Osteoblast (primary cell): Measurements from ENCODE around the gene FAIM2. TPM values are rescaled to one million over a fixed set of nuclear protein-coding genes. Genes with fewer than 3 reads are reported as not detected.
A peak's percentile ranks its signal among the peaks of the same experiment; 100 is the strongest.

ENCODE experiments used
- DNase-seq: peaks from one replicate; pipeline ENCODE4 v3.0.0; 2011; ENCODE audit warnings: low spot score, mixed read lengths; ENCODE audit not compliant: insufficient read length; ENCODE audit errors: missing footprints
- H2AFZ ChIP-seq: 2 replicates; pipeline ENCODE4 v1.6.0; 2011; ENCODE audit warnings: mild to moderate bottlenecking, low read length
- H3K27ac ChIP-seq: 2 replicates; pipeline ENCODE4 v1.5.1; 2011; ENCODE audit warnings: mild to moderate bottlenecking, low read depth, low read length, moderate library complexity
- H3K27me3 ChIP-seq: 2 replicates; pipeline ENCODE4 v1.6.0; 2012; ENCODE audit warnings: mild to moderate bottlenecking, control low read depth, inconsistent platforms, low read length, moderate library complexity; ENCODE audit not compliant: insufficient read depth
- H3K36me3 ChIP-seq: 2 replicates; pipeline ENCODE4 v1.5.1; 2011; ENCODE audit warnings: mild to moderate bottlenecking, low read length, control low read depth, moderate library complexity; ENCODE audit not compliant: insufficient read depth
- H3K4me1 ChIP-seq: 2 replicates; pipeline ENCODE4 v1.5.1; 2011; ENCODE audit warnings: mild to moderate bottlenecking, low read length, control low read depth, moderate library complexity; ENCODE audit not compliant: insufficient read depth
- H3K4me2 ChIP-seq: 2 replicates; pipeline ENCODE4 v1.6.0; 2011; ENCODE audit warnings: mild to moderate bottlenecking, low read length; ENCODE audit not compliant: insufficient read depth
- H3K4me3 ChIP-seq: fragments of 200-600 bp; sonication (generic); 3 replicates; pipeline ENCODE4 v1.5.1; 2012; ENCODE audit warnings: mild to moderate bottlenecking, low read length, inconsistent platforms; ENCODE audit not compliant: insufficient read depth
- H3K79me2 ChIP-seq: 2 replicates; pipeline ENCODE4 v1.6.0; 2012; ENCODE audit warnings: mild to moderate bottlenecking, low read length, control low read depth, inconsistent platforms; ENCODE audit not compliant: insufficient read depth
- H3K9me3 ChIP-seq: 2 replicates; pipeline ENCODE4 v1.5.1; 2011; ENCODE audit warnings: low read depth, low read length, control low read depth
- H4K20me1 ChIP-seq: 2 replicates; pipeline ENCODE4 v1.6.0; 2012; ENCODE audit warnings: mild to moderate bottlenecking, low read length, control low read depth; ENCODE audit not compliant: insufficient read depth
- total RNA-seq: library from RNA; depleted of rRNA; stranded (reverse); fragments of >200 nt; gene quantifications from 2 replicates; pipeline ENCODE4 v1.2.3, GENCODE V29; 2012
- TF ChIP-seq, protein P1 (sequence below): IDR thresholded peaks from 2 replicates; pipeline ENCODE4 v1.5.1; 2011; ENCODE audit warnings: mild to moderate bottlenecking, low read depth, low read length, moderate library complexity; ENCODE audit errors: extremely low read depth

Gene FAIM2
- total RNA-seq, 1 donor: 1.4 TPM

DNA sequence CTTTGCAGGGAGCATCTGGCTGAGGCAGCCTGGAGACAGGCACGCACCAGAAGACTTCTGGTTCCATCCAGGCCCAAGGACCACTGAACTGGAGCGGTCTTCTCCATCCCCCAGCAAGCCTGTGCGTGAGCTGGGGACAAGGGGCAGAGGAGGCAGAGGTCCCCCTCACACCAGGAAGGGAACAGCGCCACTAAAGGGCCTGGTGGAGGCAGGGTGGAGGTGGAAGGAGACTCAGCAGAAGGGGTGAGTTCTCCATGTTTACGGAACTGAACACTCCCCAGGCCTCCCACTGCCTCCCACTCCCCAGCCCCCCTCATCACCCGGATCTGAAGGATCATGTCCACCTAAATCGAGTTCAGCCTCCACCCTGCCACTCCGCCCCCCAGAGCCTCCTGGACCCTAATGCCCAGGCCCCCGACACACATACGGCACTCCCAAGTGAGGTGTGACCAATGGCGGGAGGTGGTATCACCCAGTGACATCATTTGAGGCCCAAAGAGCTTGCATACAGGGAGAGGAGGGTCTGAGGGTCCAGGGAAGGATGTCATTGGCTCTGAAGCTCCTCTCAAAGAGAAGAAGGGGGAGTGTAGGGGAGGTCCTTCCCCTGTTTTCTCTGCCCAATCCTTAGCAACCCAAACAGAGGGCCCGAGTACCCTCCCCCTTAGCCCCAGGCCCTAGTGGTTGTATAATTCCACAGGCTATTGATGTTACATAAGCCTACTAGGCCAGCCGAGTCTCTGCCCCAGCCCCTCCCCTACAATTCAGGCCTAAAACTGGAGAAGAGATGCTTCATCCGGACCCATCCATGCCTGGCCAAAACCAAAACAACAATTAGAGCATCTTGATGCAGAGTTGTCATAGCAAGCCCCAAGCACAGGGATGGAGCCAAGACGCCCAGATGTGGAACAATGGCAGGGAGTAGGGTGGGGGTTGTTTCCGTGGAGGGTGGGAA is 1.0 kb downstream of the FAIM2 start:
- Histone ChIP-seq H3K36me3 (no peaks in the 10 kb centered on the region), H3K79me2 (no peaks in the 10 kb centered on the region), H3K27ac (no peak overlapping the region), H3K27me3 (peaks cover 7% of the 10 kb centered on the region), H4K20me1 (no peaks in the 10 kb centered on the region), H3K4me2 (no peak overlapping the region), H3K4me1 (no peaks in the 10 kb centered on the region), H2AFZ (no peak overlapping the region), H3K9me3 (no peaks in the 10 kb centered on the region), H3K4me3 (no peak overlapping the region)
- TF ChIP-seq, protein P1, sequence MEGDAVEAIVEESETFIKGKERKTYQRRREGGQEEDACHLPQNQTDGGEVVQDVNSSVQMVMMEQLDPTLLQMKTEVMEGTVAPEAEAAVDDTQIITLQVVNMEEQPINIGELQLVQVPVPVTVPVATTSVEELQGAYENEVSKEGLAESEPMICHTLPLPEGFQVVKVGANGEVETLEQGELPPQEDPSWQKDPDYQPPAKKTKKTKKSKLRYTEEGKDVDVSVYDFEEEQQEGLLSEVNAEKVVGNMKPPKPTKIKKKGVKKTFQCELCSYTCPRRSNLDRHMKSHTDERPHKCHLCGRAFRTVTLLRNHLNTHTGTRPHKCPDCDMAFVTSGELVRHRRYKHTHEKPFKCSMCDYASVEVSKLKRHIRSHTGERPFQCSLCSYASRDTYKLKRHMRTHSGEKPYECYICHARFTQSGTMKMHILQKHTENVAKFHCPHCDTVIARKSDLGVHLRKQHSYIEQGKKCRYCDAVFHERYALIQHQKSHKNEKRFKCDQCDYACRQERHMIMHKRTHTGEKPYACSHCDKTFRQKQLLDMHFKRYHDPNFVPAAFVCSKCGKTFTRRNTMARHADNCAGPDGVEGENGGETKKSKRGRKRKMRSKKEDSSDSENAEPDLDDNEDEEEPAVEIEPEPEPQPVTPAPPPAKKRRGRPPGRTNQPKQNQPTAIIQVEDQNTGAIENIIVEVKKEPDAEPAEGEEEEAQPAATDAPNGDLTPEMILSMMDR: no peak
- DNase-seq: peak; percentile 50

DNA sequence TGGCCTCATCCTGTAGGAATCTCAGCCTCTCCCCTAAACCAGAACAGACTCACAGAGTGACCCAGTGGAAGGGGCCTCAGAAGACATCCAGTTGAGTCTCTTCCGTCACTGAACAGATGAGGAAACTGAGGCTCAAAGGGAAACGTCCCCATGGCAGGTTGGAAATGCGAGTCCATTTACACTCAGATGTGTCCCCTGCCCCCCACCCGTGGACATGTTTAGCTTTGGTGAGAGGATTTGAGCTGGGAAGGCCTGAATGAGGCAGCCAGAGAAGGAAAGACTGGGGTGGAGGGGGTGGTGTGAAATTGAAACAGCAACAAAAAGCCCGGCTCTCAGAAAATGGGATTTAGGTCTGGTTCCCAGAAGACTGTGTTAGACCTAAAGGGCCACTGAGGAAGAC is 1.7 kb downstream of the FAIM2 start:
- Histone ChIP-seq H3K36me3 (no peaks in the 10 kb centered on the region), H2AFZ (no peak overlapping the region), H4K20me1 (no peaks in the 10 kb centered on the region), H3K4me3 (no peak overlapping the region), H3K9me3 (no peaks in the 10 kb centered on the region), H3K4me1 (no peaks in the 10 kb centered on the region), H3K79me2 (no peaks in the 10 kb centered on the region), H3K4me2 (no peak overlapping the region), H3K27ac (no peak overlapping the region), H3K27me3 (peaks cover 7% of the 10 kb centered on the region)
- peak; percentile 62 for DNase-seq
- TF ChIP-seq, protein P1: no peak

DNA sequence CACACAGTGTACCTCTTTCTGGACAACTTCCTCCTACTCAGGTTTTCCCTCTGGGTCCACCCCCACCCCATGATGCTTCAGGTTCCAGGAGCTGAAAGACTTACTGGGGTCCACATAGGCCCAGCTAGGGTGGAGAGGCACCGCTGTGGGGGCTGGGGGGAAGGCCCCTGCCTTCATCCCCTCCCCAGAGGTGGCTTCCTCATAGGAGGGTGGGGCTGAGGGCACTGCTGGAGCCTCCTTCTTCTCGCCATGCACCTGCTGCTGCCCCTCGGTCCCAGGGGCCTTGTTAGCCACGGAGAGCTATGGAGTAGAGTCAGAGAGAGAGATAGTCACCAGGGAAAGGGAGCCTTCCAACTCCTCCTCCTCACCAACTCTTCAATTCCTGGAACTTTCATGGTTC is 2.7 kb downstream of the FAIM2 start:
- no peaks in the 10 kb centered on the region for H4K20me1 ChIP-seq
- no peaks in the 10 kb centered on the region for H3K4me1 ChIP-seq
- H3K27ac ChIP-seq: no peak overlapping the region

DNA sequence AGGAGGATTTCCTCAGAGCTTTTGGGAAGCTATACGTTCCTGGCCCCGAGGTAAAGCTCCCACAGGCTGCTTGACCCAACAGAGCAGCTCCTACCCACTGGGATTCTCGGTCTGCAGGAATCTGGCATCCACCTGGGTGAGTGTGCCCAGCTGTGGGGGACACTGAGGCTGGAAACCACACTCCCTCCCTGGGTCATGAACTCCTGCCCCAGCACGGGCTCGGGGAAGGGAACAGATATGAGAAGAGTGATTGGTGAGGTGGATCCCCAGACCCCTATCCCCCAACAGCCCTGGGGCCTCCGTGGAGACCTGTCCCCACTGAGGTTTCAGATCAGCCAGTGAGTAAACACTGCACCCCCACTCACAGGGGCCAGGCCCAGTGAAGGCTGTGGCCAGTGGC is 3.3 kb downstream of the FAIM2 start:
- H3K27me3 ChIP-seq: peaks cover 11% of the 10 kb centered on the region

More for the DNA sequence above, 2.7 kb downstream of the FAIM2 start:
- no peak overlapping the region for H3K4me2 ChIP-seq
- H3K9me3 ChIP-seq: no peaks in the 10 kb centered on the region
- TF ChIP-seq, protein P1: no peak
- peaks cover 11% of the 10 kb centered on the region for H3K27me3 ChIP-seq
- no peak overlapping the region for H2AFZ ChIP-seq
- H3K79me2 ChIP-seq: no peaks in the 10 kb centered on the region
- H3K4me3 ChIP-seq: no peak overlapping the region
- no peak for DNase-seq
- no peaks in the 10 kb centered on the region for H3K36me3 ChIP-seq

More for the DNA sequence above, 3.3 kb downstream of the FAIM2 start:
- no peaks in the 10 kb centered on the region for H3K36me3 ChIP-seq
- TF ChIP-seq, protein P1: no peak
- no peak overlapping the region for H3K27ac ChIP-seq
- no peak overlapping the region for H2AFZ ChIP-seq
- H3K4me3 ChIP-seq: no peak overlapping the region
- no peak overlapping the region for H3K4me2 ChIP-seq
- H3K4me1 ChIP-seq: no peaks in the 10 kb centered on the region
- H3K9me3 ChIP-seq: no peaks in the 10 kb centered on the region
- no peaks in the 10 kb centered on the region for H4K20me1 ChIP-seq
- H3K79me2 ChIP-seq: no peaks in the 10 kb centered on the region
- DNase-seq: peak; percentile 42
